ENCODE data around the gene PEMT. TPM values are rescaled to one million over a fixed set of nuclear protein-coding genes. Genes with fewer than 3 reads are reported as not detected.

PEMT gene
- total RNA-seq, 2 donors from 2014 or later: 15.7 to 22.1 TPM

- TF ChIP-seq CTCF (IDR thresholded peaks at IDR 0.05): no peak
- no peaks in the 10 kb centered on the region for H3K4me1 ChIP-seq (ENCODE audit: control insufficient read depth in 1 of 2, low read depth in 2 of 2)
- no peak overlapping the region for H3K27ac ChIP-seq
- ATAC-seq (ENCODE audit: insufficient number of reproducible peaks, low FRiP score, low read depth) (no peak), DNase-seq (ENCODE audit: low spot score) (no peak)
- H3K4me3 ChIP-seq: no peak overlapping the region
- no peaks in the 10 kb centered on the region for H3K36me3 ChIP-seq
- H3K27me3 ChIP-seq (replicated peaks; ENCODE audit: insufficient read depth): no peaks in the 10 kb centered on the region
- H3K9me3 ChIP-seq: no peaks in the 10 kb centered on the region
Observed at GRCh38 chr17:17457680-17458079, 133.8 kb downstream of the PEMT start.

GRCh38 chr17:17456251-17456650, 135.3 kb downstream of the PEMT start:
- Histone ChIP-seq H3K27me3 (replicated peaks; ENCODE audit: insufficient read depth) (no peaks in the 10 kb centered on the region), H3K27ac (no peak overlapping the region), H3K9me3 (no peaks in the 10 kb centered on the region), H3K4me1 (ENCODE audit: control insufficient read depth in 1 of 2, low read depth in 2 of 2) (no peaks in the 10 kb centered on the region), H3K36me3 (no peaks in the 10 kb centered on the region), H3K4me3 (no peak overlapping the region)
- TF ChIP-seq CTCF (IDR thresholded peaks at IDR 0.05): no peak
- ATAC-seq (ENCODE audit: insufficient number of reproducible peaks, low FRiP score, low read depth): no peak
- no peak for DNase-seq (ENCODE audit: low spot score)

Other genes starting within 250 kb of the PEMT start
- 10 to 100 TPM in 1 of 2 donors, 1 to 10 TPM in 1; 6.6 to 15.2 TPM for gene MED9, start 114.7 kb downstream of the PEMT start, total RNA-seq
- gene RASD1, start 95.3 kb downstream of the PEMT start, total RNA-seq: 10 to 100 TPM; 23.0 to 28.9 TPM
- 10 to 100 TPM; 21.0 to 31.5 TPM for gene RAI1, start 89.8 kb upstream of the PEMT start, total RNA-seq
- 10 to 100 TPM; 56.2 to 64.2 TPM for gene SREBF1, start 245.3 kb upstream of the PEMT start, total RNA-seq